A549 (cell line): Measurements from ENCODE around the gene OCA2.

Experiments
- CTCF ChIP-seq: fragments of >200 bp; sonication (Bioruptor Twin); formaldehyde crosslinking; IDR thresholded peaks from 3 replicates; pipeline ENCODE4 v1.5.1; 2016
- HOXA7 ChIP-seq: fragments of 250-450 bp; sonication (Bioruptor Pico); IDR thresholded peaks from 2 replicates; pipeline ENCODE4 v1.5.0; 2020; ENCODE audit warnings: mild to moderate bottlenecking, moderate library complexity
- POLR2A ChIP-seq: IDR thresholded peaks from 2 replicates; pipeline ENCODE4 v1.6.1; 2012; ENCODE audit warnings: mild to moderate bottlenecking, low read length
- RARB ChIP-seq: fragments of 250-450 bp; sonication (Bioruptor Pico); IDR thresholded peaks from 2 replicates; pipeline ENCODE4 v1.8.0; 2021; ENCODE audit warnings: mild to moderate bottlenecking, moderate library complexity

GRCh38 chr15:28013976-28014375 lies 85.1 kb downstream of the OCA2 start:
- TF ChIP-seq POLR2A = no peak
- TF ChIP-seq HOXA7 (CRISPR knock-in tag) = no peak
- no peak for TF ChIP-seq RARB
- no peak for TF ChIP-seq CTCF
